Heart left ventricle (tissue), 13 donors: Measurements from ENCODE around the gene RPS14.

ENCODE experiments used
- POLR2A ChIP-seq, 2 donors: fragments of 450-650 bp; IDR thresholded peaks; one replicate each; pipeline ENCODE4 v1.6.1; 2017; ENCODE audit warnings: antibody characterized with exemption in 2 of 2, mild to moderate bottlenecking in 2 of 2, moderate library complexity in 2 of 2
- TF ChIP-seq, protein P1 (sequence below), 12 donors: fragments of 200-600 bp; sonication (generic) in 4 of 12; IDR thresholded peaks; one replicate each; pipeline versions ENCODE4 v1.5.0 to v1.8.0; 2018 to 2022; ENCODE audit warnings: antibody characterized with exemption in 12 of 12, mild to moderate bottlenecking in 5 of 12
- donor health status: ischemic (EF 13 %, LVEDD 7.1; RV severe dilation, severe dysfunction).
- donor health status: DM: no; HTN: yes; CAD: no.
- donor health status: DM: no; HTN: no; CAD: no.
- donor health status: ischemic (EF 25% LVEDD 6.9; RV normal size, moderate dysfunction).
- donor health status: ischemic (EF 25% LVEDD 5.7; RV mildly dilated, moderate dysfunction).
- donor health status: ischemic (EF 35%, LVEDD 5.7; RV mildly dilated, moderate dysfunction).
- donor health status: nonischemic (EF 11% LVEDD 7.7; RV severe dilation, severe dysfunction).
- donor health status: DM: yes; HTN: yes; CAD: no.
- donor health status: PGD.
- donor health status: ischemic (EF 29% LVEDD 5.4; RV normal size, mild dysfunction).
- donor health status: nonischemic (EF 23%, LVEDD 6.1; RV moderate dilation, normal function).

DNA sequence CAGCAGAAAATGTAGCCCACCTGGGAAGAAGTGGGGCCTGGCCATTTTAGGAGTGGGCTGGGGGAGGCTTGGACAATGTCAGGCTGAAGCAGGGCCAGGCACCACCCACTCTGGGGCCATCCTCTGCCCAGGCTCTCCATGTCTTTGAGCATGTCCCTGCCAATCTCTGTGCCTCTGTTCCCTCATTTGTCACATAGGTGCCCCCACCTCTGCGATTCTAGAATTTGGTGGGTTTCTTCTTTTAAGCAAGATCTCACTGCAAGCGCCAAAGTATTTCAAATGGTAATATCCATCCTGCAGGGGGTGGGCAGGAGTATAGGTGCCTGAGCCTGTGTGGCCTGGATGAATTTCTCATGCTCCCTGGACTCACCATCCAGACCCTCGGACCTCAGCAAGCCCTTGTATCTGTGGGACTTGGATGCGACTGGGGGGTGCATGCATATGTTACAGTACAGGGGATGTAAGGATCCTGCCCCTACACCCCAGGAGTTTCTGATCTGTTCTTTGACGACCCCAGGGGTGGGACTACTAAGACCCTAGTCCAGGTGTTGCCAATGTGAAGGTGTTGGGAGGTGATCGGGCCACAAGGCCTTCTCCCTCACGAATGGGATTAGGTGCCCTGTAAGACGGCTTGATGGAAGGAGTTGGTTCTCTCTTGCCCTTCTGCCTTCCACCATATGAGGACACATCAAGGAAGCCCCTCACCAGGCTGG is 41.2 kb downstream of the RPS14 start:
- TF ChIP-seq, protein P1, sequence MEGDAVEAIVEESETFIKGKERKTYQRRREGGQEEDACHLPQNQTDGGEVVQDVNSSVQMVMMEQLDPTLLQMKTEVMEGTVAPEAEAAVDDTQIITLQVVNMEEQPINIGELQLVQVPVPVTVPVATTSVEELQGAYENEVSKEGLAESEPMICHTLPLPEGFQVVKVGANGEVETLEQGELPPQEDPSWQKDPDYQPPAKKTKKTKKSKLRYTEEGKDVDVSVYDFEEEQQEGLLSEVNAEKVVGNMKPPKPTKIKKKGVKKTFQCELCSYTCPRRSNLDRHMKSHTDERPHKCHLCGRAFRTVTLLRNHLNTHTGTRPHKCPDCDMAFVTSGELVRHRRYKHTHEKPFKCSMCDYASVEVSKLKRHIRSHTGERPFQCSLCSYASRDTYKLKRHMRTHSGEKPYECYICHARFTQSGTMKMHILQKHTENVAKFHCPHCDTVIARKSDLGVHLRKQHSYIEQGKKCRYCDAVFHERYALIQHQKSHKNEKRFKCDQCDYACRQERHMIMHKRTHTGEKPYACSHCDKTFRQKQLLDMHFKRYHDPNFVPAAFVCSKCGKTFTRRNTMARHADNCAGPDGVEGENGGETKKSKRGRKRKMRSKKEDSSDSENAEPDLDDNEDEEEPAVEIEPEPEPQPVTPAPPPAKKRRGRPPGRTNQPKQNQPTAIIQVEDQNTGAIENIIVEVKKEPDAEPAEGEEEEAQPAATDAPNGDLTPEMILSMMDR (IDR thresholded peaks at IDR 0.05): no peak
- no peak for TF ChIP-seq POLR2A (IDR thresholded peaks at IDR 0.05)
